Skin epidermis (tissue), 12 donors: ENCODE measurements around the gene DNAJA3.

Experiments used
- H3K27ac ChIP-seq, 21 experiments: fragments of 200-600 bp; sonication (generic) in 11 of 21; one replicate each; pipeline ENCODE4 v1.5.0; 2020; ENCODE audit warnings: mild to moderate bottlenecking in 3 of 21, inconsistent platforms in 2 of 21, moderate library complexity in 2 of 21
- H3K4me3 ChIP-seq, 7 experiments: fragments of 200-600 bp; sonication (generic) in 2 of 7; one replicate each; pipeline ENCODE4 v1.5.0; 2020; ENCODE audit warnings: inconsistent platforms in 2 of 7, mild to moderate bottlenecking in 2 of 7, moderate library complexity in 1 of 7

The DNAJA3 gene

GRCh38 chr16:4494746-4495490, 69.2 kb downstream of the DNAJA3 start:
- H3K27ac ChIP-seq = peak overlapping the region in 11 of 21 experiments; percentile 3 to 74 (median 39)
- no peak overlapping the region for H3K4me3 ChIP-seq

DNA sequence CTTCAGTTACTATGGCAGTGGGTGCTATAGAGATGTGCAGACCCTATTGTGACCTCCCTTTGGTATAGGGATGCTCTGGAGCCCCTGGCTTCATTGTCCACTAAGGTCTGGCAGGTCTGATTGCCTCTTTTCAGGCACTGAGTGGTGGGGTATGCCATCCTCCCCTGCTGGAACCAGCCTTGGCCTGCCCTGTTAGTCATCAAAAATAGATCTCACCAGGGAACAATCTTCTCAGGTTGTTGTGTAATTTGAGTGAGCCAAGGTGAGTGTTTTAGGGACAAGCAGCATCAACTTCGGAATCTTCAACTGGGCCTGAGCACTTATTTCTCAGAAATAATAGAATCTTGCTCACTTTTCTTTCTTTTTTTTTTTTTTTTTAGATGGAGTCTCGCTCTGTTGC, 70.1 kb downstream of the DNAJA3 start:
- H3K27ac ChIP-seq = peak overlapping the region in 11 of 21 experiments; percentile 3 to 74 (median 37)
- no peak overlapping the region for H3K4me3 ChIP-seq

- Histone ChIP-seq H3K27ac (peak overlapping the region in 6 of 21 experiments; percentile 1 to 52 (median 18)), H3K4me3 (no peak overlapping the region)
Measured at GRCh38 chr16:4496305-4496704, 70.6 kb downstream of the DNAJA3 start.

GRCh38 chr16:4498546-4499195, 73.0 kb downstream of the DNAJA3 start:
- H3K4me3 ChIP-seq = no peak overlapping the region
- H3K27ac ChIP-seq = no peak overlapping the region

DNA sequence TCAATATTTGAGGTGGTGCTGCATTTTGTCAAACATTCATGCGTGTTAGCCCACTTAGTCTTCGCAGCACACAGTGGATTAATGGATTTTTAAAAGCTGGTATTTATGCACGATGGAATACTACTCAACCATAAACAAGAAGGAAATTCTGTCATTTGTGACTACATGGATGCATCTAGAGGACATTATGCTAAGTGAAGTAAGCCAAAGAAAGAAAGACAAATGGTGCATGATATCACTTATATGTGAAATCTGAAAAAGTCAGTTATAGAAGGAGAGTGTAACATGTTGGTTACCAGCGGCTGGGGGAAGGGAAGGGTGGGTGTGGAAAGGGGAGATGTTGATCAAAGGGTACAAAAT, 73.5 kb downstream of the DNAJA3 start:
- H3K27ac ChIP-seq = no peak overlapping the region
- H3K4me3 ChIP-seq = no peak overlapping the region

GRCh38 chr16:4500272-4500671, 74.6 kb downstream of the DNAJA3 start:
- no peak overlapping the region for H3K4me3 ChIP-seq
- H3K27ac ChIP-seq = peak overlapping the region in 11 of 21 experiments; percentile 5 to 55 (median 20)

DNA sequence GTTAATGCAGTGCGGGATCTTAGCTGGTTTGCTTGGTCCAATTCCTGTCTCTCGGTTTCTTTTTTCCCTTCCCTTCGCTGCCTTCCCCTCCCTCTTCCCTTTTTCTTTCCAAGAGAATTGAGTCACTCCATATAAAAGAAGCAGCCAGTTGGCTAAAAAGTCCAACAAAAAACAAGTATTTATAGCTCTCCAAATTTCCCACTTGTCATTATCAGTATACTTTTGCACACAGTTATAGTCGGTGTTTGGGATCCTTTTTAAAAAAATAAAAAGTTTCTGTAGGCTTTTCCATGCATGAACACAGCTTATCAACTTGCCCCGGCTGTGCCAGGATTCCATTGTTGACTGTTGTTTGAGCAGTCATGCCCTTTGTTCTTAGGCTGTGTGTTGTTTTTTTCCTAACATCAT, 75.4 kb downstream of the DNAJA3 start:
- Histone ChIP-seq H3K27ac (peak overlapping the region in 11 of 21 experiments; percentile 4 to 55 (median 30)), H3K4me3 (no peak overlapping the region)

DNA sequence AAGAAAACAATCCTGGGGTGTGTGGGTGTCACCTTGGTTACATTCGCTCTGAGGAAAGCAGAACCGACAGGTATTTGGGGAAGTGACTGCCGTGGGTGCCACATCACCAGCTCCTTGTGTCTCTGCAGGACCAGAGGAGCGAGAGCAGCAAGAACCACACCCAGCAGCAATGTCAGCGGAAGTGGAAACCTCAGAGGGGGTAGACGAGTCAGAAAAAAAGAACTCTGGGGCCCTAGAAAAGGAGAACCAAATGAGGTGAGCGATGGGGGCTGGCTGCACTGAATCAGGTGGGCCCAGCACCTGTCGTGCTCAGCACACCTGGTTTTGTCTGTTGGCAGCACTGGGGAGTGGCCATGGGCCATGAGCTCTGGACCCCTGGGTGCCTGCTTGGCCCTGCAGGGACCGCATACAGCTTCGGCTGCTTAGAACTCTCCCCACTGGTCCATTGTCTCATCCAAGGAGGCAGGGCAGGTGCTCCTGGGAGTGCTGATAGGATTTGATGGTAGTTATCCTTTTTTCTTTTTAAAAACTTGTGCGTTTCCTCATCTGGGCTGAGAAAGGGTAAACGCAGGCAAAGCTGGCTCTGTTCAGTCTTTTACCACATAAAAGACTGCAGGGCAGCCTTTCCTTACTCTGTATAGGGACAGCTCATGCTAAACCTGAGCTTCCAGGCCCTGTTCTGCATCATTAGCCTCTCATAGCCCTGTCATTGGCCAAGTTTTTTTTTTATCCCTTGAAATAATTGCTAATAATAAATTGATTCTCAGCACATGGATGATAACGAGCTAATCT, 79.9 kb downstream of the DNAJA3 start:
- Histone ChIP-seq H3K27ac (peak overlapping the region in 19 of 21 experiments; percentile 20 to 96 (median 76)), H3K4me3 (no peak overlapping the region)
